ENCODE data around the gene CSN2.

DNA sequence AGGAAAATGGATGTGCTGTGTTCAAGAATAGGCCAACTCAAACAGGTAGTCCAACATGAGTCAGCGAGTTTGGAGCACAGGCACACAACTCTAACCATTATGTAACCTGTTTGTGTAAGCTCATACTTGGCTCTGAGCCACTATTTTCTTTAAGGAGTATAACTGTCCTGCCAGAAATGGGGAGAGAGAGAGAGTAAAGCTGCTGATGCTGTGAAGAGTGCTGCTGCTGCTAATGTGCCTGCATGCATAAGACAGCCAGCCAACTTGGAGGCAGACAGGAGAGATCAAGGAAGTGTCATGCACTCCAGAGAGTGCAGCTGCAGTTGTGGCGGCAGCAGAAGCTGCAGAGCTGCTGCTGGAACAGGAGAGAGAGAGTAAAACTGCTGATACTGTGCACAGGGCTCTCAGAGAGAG, 18.5 kb upstream of the CSN2 start:
- TF ChIP-seq YY1 (IDR thresholded peaks at IDR 0.05; ENCODE audit: insufficient read depth, insufficient read length) = no peak
- TF ChIP-seq ZNF274 (IDR thresholded peaks at IDR 0.05; ENCODE audit: low read depth, low read length) = no peak

All from NT2/D1 (cell line).